SU-DHL-6 (cell line): ENCODE measurements around the gene IFNA1.
"Not testable (repeated sequence)": the region's sequence is repeated elsewhere in the genome, so short reads cannot be mapped to it uniquely, and the experiment has no call there.

Source experiments
- H2AFZ ChIP-seq: fragments of 200-600 bp; sonication (generic); 2 replicates; pipeline ENCODE4 v1.6.1; 2014; ENCODE audit warnings: low read depth, mild to moderate bottlenecking, moderate library complexity, mixed read lengths, antibody characterized with exemption, low read length; ENCODE audit not compliant: severe bottlenecking
- H3F3A ChIP-seq: fragments of 200-600 bp; shearing (Covaris generic); 2 replicates; pipeline ENCODE4 v1.6.0; 2016; ENCODE audit warnings: antibody characterized with exemption, mild to moderate bottlenecking; ENCODE audit not compliant: insufficient read depth
- H3K27ac ChIP-seq: fragments of 200-600 bp; sonication (generic); 2 replicates; pipeline ENCODE4 v1.5.1; 2016; ENCODE audit warnings: low read depth, mild to moderate bottlenecking, low read length, moderate library complexity, mixed read lengths
- H3K27me3 ChIP-seq: fragments of 200-600 bp; sonication (generic), shearing (Covaris generic); 2 replicates; pipeline ENCODE4 v1.6.0; 2014; ENCODE audit warnings: mild to moderate bottlenecking, low read length
- H3K36me3 ChIP-seq: fragments of 200-600 bp; sonication (generic); 2 replicates; pipeline ENCODE4 v1.6.1; 2014; ENCODE audit warnings: mild to moderate bottlenecking, low read length, mixed read lengths
- H3K4me2 ChIP-seq: fragments of 300-600, 200-600 bp; shearing (Covaris generic), sonication (generic); 2 replicates; pipeline ENCODE4 v1.6.0; 2014; ENCODE audit warnings: low read length, low read depth, mild to moderate bottlenecking; ENCODE audit not compliant: poor library complexity, severe bottlenecking
- H3K4me3 ChIP-seq: fragments of 200-600 bp; sonication (generic); 2 replicates; pipeline ENCODE4 v1.5.1; 2014; ENCODE audit warnings: antibody characterized with exemption, low read length, mild to moderate bottlenecking, mixed read lengths; ENCODE audit not compliant: insufficient read depth, poor library complexity, severe bottlenecking
- H3K79me2 ChIP-seq: fragments of 200-600 bp; sonication (generic); 2 replicates; pipeline ENCODE4 v1.6.1; 2014; ENCODE audit warnings: mild to moderate bottlenecking, low read length, moderate library complexity; ENCODE audit not compliant: insufficient read depth
- H3K9ac ChIP-seq: fragments of 200-600 bp; sonication (generic); 2 replicates; pipeline ENCODE4 v1.7.0; 2014; ENCODE audit warnings: mild to moderate bottlenecking, low read length
- H3K9me2 ChIP-seq: fragments of 200-600 bp; sonication (generic); replicated peaks from 2 replicates; pipeline ENCODE4 v1.6.1; 2014; ENCODE audit warnings: low read length; ENCODE audit not compliant: insufficient read depth
- H3K9me3 ChIP-seq: fragments of 200-600 bp; sonication (generic); 2 replicates; pipeline ENCODE4 v1.6.1; 2014; ENCODE audit warnings: low read length, mixed read lengths; ENCODE audit not compliant: insufficient read depth
- H4K20me1 ChIP-seq: fragments of 200-600 bp; sonication (generic); 2 replicates; pipeline ENCODE4 v1.6.1; 2014; ENCODE audit warnings: low read depth, mild to moderate bottlenecking, antibody characterized with exemption, low read length, moderate library complexity, mixed read lengths
- EZH2phosphoT487 ChIP-seq: fragments of 200-600 bp; sonication (generic), shearing (Covaris generic); conservative IDR thresholded peaks from 2 replicates; pipeline ENCODE4 v1.6.1; 2018; ENCODE audit warnings: mild to moderate bottlenecking, antibody characterized with exemption, low read length, moderate library complexity, mixed read lengths
- TF ChIP-seq, protein P1 (sequence below): fragments of 200-600 bp; sonication (generic); IDR thresholded peaks from one replicate; pipeline ENCODE4 v1.5.1; 2017; ENCODE audit warnings: antibody characterized with exemption, mild to moderate bottlenecking, low read length, moderate library complexity; ENCODE audit not compliant: insufficient read depth, poor library complexity, severe bottlenecking

The IFNA1 gene

GRCh38 chr9:21434202-21435014, 5.8 kb upstream of the IFNA1 start:
- H3K27ac ChIP-seq = no peak overlapping the region
- H3K79me2 ChIP-seq = no peaks in the 10 kb centered on the region
- H3K9me2 ChIP-seq = no peaks in the 10 kb centered on the region
- no peak overlapping the region for H3K4me2 ChIP-seq
- no peak overlapping the region for H2AFZ ChIP-seq
- H3K4me3 ChIP-seq = no peak overlapping the region
- no peaks in the 10 kb centered on the region for H3K36me3 ChIP-seq
- H3K27me3 ChIP-seq = no peaks in the 10 kb centered on the region
- TF ChIP-seq EZH2phosphoT487 = no peak
- TF ChIP-seq, protein P1, sequence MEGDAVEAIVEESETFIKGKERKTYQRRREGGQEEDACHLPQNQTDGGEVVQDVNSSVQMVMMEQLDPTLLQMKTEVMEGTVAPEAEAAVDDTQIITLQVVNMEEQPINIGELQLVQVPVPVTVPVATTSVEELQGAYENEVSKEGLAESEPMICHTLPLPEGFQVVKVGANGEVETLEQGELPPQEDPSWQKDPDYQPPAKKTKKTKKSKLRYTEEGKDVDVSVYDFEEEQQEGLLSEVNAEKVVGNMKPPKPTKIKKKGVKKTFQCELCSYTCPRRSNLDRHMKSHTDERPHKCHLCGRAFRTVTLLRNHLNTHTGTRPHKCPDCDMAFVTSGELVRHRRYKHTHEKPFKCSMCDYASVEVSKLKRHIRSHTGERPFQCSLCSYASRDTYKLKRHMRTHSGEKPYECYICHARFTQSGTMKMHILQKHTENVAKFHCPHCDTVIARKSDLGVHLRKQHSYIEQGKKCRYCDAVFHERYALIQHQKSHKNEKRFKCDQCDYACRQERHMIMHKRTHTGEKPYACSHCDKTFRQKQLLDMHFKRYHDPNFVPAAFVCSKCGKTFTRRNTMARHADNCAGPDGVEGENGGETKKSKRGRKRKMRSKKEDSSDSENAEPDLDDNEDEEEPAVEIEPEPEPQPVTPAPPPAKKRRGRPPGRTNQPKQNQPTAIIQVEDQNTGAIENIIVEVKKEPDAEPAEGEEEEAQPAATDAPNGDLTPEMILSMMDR = peak; percentile 90
- no peaks in the 10 kb centered on the region for H3K9me3 ChIP-seq
- no peaks in the 10 kb centered on the region for H4K20me1 ChIP-seq
- H3K9ac ChIP-seq = no peak overlapping the region
- no peaks in the 10 kb centered on the region for H3F3A ChIP-seq

GRCh38 chr9:21435015-21435383, 5.2 kb upstream of the IFNA1 start:
- not testable (repeated sequence) for H3K79me2 ChIP-seq, H3K9ac ChIP-seq, H3K27ac ChIP-seq, H3K9me2 ChIP-seq, H3K27me3 ChIP-seq, H3K36me3 ChIP-seq, H3K9me3 ChIP-seq, H4K20me1 ChIP-seq, H3K4me2 ChIP-seq, H3F3A ChIP-seq, H2AFZ ChIP-seq, H3K4me3 ChIP-seq

- Histone ChIP-seq H4K20me1 (no peaks in the 10 kb centered on the region), H2AFZ (no peak overlapping the region), H3K4me3 (no peak overlapping the region), H3K9me3 (no peaks in the 10 kb centered on the region), H3K36me3 (no peaks in the 10 kb centered on the region), H3K79me2 (no peaks in the 10 kb centered on the region), H3F3A (no peaks in the 10 kb centered on the region), H3K27me3 (no peaks in the 10 kb centered on the region), H3K4me2 (no peak overlapping the region), H3K9me2 (no peaks in the 10 kb centered on the region), H3K9ac (no peak overlapping the region), H3K27ac (no peak overlapping the region)
- TF ChIP-seq, protein P1 = no peak
- TF ChIP-seq EZH2phosphoT487 = no peak
Observed at GRCh38 chr9:21443849-21444625, 3.8 kb downstream of the IFNA1 start.

DNA sequence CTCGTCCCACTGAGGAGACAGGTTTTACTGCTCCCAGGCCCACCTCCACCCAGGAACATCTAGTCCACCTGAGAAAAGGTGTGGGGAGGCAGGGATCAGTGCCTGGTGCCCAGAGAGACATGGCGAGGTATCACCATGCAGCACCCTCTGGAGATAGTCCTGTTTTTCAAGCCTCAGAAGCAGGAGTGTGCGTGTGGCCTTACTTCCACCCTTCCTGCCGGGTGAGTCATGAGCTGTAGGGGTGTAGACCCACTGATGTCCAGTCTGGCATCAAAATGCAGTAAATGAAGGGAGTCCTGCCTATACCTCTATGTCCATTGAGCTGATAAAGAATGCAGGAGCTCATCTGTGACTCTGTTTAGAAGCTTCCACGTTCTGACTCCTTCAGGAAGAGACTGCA, 9.1 kb downstream of the IFNA1 start:
- H3K4me3 ChIP-seq, H3K79me2 ChIP-seq, H3K9me2 ChIP-seq, H2AFZ ChIP-seq, H3F3A ChIP-seq, H3K27ac ChIP-seq, H3K27me3 ChIP-seq, H3K9me3 ChIP-seq, H3K4me2 ChIP-seq, H4K20me1 ChIP-seq, H3K36me3 ChIP-seq, H3K9ac ChIP-seq: not testable (repeated sequence)
